Measurements from ENCODE around the gene PKD2L2.
A peak's percentile ranks its signal among the peaks of the same experiment; 100 is the strongest.

The PKD2L2 gene

DNA sequence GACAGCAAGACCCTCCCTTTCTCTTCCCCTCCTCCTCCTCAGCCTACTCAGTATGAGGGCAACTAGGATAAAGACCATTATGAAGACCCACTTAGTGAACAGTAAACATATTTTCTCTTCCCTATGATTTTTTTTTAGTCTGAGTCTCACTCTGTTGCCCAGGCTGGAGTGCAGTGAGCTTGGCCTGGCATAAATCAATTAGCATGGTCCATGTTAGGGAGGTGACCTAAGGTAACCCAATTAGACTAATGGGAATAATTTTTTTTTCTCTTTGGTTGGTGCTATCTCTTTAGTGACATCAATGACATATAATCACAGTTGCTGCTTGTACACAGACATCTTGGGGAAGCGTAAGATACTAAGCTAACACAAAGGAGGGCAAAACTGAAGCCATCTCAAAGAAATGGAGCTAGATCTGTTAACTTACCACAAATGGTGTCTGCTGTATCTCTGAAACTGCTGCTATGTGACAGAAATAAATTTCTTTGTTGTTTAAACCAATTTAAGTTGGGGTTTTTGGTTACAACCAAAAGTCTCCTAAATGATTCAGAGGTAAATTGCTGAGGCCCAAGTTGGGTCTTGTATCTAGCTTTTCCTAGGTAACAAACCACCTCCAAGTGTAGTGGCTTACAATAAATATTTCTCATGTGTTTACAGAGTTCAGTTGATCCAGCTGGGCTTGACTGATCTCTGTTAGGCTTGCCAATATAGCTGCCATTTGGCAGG is 13.3 kb downstream of the PKD2L2 start:
- Histone ChIP-seq H3K27me3 (ENCODE audit: insufficient read depth, poor library complexity, severe bottlenecking) (no peaks in the 10 kb centered on the region), H3K9me3 (ENCODE audit: severe bottlenecking) (no peaks in the 10 kb centered on the region), H3K27ac (ENCODE audit: poor library complexity, severe bottlenecking) (no peak overlapping the region), H3K36me3 (ENCODE audit: low read depth) (no peaks in the 10 kb centered on the region), H3K4me1 (ENCODE audit: insufficient read depth, poor library complexity, severe bottlenecking) (no peaks in the 10 kb centered on the region), H3K4me3 (ENCODE audit: severe bottlenecking) (no peak overlapping the region)
- DNase-seq (ENCODE audit: low spot score) (no peak), ATAC-seq (ENCODE audit: low read depth) (no peak)
- TF ChIP-seq, protein P1, sequence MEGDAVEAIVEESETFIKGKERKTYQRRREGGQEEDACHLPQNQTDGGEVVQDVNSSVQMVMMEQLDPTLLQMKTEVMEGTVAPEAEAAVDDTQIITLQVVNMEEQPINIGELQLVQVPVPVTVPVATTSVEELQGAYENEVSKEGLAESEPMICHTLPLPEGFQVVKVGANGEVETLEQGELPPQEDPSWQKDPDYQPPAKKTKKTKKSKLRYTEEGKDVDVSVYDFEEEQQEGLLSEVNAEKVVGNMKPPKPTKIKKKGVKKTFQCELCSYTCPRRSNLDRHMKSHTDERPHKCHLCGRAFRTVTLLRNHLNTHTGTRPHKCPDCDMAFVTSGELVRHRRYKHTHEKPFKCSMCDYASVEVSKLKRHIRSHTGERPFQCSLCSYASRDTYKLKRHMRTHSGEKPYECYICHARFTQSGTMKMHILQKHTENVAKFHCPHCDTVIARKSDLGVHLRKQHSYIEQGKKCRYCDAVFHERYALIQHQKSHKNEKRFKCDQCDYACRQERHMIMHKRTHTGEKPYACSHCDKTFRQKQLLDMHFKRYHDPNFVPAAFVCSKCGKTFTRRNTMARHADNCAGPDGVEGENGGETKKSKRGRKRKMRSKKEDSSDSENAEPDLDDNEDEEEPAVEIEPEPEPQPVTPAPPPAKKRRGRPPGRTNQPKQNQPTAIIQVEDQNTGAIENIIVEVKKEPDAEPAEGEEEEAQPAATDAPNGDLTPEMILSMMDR (IDR thresholded peaks at IDR 0.05; ENCODE audit: poor library complexity, severe bottlenecking), result no peak

DNA sequence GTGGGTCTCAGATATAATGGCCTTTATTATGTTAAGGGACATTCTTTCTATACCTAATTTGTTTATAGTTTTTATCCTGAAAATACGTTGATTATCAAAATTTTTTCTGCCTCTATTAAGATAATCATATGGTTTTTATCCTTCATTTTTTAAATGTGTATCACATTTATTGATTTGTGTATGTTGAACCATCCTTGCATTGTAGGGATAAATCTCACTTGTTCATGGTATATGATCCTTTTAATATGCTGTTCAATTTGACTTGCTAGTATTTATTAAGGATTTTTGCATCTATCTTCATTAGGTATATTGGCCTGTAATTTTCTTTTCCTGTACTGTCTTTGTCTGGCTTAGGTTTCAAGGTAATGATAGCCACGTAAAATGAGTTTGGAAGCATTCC is 25.5 kb downstream of the PKD2L2 start:
- H3K27ac ChIP-seq (ENCODE audit: poor library complexity, severe bottlenecking), result no peak overlapping the region
- ATAC-seq (ENCODE audit: low read depth) (no peak), DNase-seq (ENCODE audit: low spot score) (no peak)

DNA sequence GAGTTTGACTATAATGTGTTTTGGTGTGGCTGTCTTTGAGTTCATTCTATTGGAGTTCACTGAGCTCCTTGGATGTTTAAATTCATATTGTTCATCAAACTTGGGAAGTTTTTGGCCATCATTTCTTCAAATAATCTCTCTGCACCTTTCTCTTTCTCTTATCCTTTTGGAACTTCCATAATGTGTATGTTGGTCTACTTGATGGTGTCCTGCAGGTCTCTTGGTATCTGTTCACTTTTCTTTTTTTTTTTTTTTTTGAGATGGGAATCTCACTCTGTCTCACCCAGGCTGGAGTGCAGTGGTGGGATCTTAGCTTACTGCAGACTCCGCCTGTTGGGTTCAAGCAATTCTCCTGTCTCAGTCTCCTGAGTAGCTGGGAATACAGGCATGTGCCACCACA is 27.7 kb downstream of the PKD2L2 start:
- H3K9me3 ChIP-seq (ENCODE audit: severe bottlenecking), result no peaks in the 10 kb centered on the region
- no peaks in the 10 kb centered on the region for H3K4me1 ChIP-seq (ENCODE audit: insufficient read depth, poor library complexity, severe bottlenecking)
- no peak overlapping the region for H3K27ac ChIP-seq (ENCODE audit: poor library complexity, severe bottlenecking)
- ATAC-seq (ENCODE audit: low read depth) (no peak), DNase-seq (ENCODE audit: low spot score) (no peak)
- TF ChIP-seq, protein P1 (IDR thresholded peaks at IDR 0.05; ENCODE audit: poor library complexity, severe bottlenecking), result no peak
- H3K36me3 ChIP-seq (ENCODE audit: low read depth), result no peaks in the 10 kb centered on the region
- H3K27me3 ChIP-seq (ENCODE audit: insufficient read depth, poor library complexity, severe bottlenecking), result no peaks in the 10 kb centered on the region
- no peak overlapping the region for H3K4me3 ChIP-seq (ENCODE audit: severe bottlenecking)

More for the DNA sequence above, 25.5 kb downstream of the PKD2L2 start:
- Histone ChIP-seq H3K4me1 (ENCODE audit: insufficient read depth, poor library complexity, severe bottlenecking) (no peaks in the 10 kb centered on the region), H3K9me3 (ENCODE audit: severe bottlenecking) (no peaks in the 10 kb centered on the region), H3K27me3 (ENCODE audit: insufficient read depth, poor library complexity, severe bottlenecking) (no peaks in the 10 kb centered on the region), H3K36me3 (ENCODE audit: low read depth) (no peaks in the 10 kb centered on the region), H3K4me3 (ENCODE audit: severe bottlenecking) (no peak overlapping the region)
- TF ChIP-seq, protein P1 (IDR thresholded peaks at IDR 0.05; ENCODE audit: poor library complexity, severe bottlenecking), result no peak

DNA sequence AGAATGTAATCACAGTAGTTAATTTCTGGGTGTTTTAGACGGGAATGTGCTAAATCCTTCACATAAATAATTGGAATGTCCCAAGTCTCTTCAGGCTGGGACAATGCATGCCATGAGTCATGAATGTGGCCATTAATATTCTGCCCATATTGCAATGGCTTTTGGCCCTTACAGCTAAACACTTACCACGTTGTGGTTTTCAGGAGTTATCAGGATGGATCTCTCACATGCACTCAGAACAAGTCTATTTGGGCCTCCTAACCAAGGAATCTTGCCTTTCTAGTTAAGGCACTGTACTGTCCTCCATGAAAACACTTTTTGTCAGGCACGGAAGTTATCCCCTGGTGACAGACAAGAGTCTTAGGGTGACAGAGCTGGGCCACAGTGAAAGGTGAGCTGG is 32.7 kb downstream of the PKD2L2 start:
- H3K9me3 ChIP-seq (ENCODE audit: severe bottlenecking), result no peaks in the 10 kb centered on the region
- TF ChIP-seq, protein P1 (IDR thresholded peaks at IDR 0.05; ENCODE audit: poor library complexity, severe bottlenecking), result no peak
- ATAC-seq (ENCODE audit: low read depth), result peak; percentile 42; the same call in 1 of the 3 replicates
- no peaks in the 10 kb centered on the region for H3K27me3 ChIP-seq (ENCODE audit: insufficient read depth, poor library complexity, severe bottlenecking)
- H3K4me3 ChIP-seq (ENCODE audit: severe bottlenecking), result no peak overlapping the region
- H3K27ac ChIP-seq (ENCODE audit: poor library complexity, severe bottlenecking), result no peak overlapping the region
- H3K4me1 ChIP-seq (ENCODE audit: insufficient read depth, poor library complexity, severe bottlenecking), result no peaks in the 10 kb centered on the region
- no peak for DNase-seq (ENCODE audit: low spot score)
- no peaks in the 10 kb centered on the region for H3K36me3 ChIP-seq (ENCODE audit: low read depth)

DNA sequence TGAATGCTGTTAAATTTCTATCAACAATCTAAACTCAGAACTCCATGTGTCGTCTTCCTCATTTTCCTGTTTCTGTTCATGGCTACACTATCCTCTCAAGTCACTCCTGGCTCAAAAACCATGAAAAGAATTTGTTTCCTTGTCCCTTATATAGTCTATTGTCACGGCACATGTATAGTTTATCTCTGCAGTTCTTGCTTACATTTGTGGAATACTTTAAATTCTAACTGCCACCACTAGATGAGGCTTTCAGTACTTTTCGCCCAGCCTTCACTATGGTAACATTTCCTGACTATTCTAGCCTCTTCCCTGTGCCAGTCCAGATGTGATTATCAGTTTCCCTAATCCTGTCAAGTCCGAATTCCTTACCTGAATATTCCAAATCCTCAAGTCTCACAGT is 34.6 kb downstream of the PKD2L2 start:
- Histone ChIP-seq H3K9me3 (ENCODE audit: severe bottlenecking) (no peaks in the 10 kb centered on the region), H3K36me3 (ENCODE audit: low read depth) (0 out of 2 replicates have a peak, but pooled peaks cover 2% of the 10 kb centered on the region), H3K4me1 (ENCODE audit: insufficient read depth, poor library complexity, severe bottlenecking) (no peaks in the 10 kb centered on the region), H3K27ac (ENCODE audit: poor library complexity, severe bottlenecking) (no peak overlapping the region), H3K4me3 (ENCODE audit: severe bottlenecking) (no peak overlapping the region), H3K27me3 (ENCODE audit: insufficient read depth, poor library complexity, severe bottlenecking) (no peaks in the 10 kb centered on the region)
- no peak for DNase-seq (ENCODE audit: low spot score)
- TF ChIP-seq, protein P1 (IDR thresholded peaks at IDR 0.05; ENCODE audit: poor library complexity, severe bottlenecking), result no peak
- 0 out of 3 replicates have a peak, but pooled peaks have one; percentile 37 for ATAC-seq (ENCODE audit: low read depth)

Data from RWPE2 (cell line).